ENCODE measurements around the gene TMEM11. TPM values are rescaled to one million over a fixed set of nuclear protein-coding genes. Genes with fewer than 3 reads are reported as not detected.

The TMEM11 gene
- total and polyA plus RNA-seq, 2 experiments from 2014 or later = 29.4 to 66.5 TPM

- Histone ChIP-seq H3K9me3 (ENCODE audit: low read depth) (no peaks in the 10 kb centered on the region), H3K9ac (peak overlapping the region; percentile 68; the same call in 1 of the 2 replicates), H4K20me1 (ENCODE audit: insufficient read depth) (no peaks in the 10 kb centered on the region), H3K4me1 (ENCODE audit: insufficient read depth) (no peaks in the 10 kb centered on the region), H3K9me2 (ENCODE audit: insufficient read depth) (no peaks in the 10 kb centered on the region), H2AFZ (no peak overlapping the region), H3K4me3 (0 out of 2 replicates have a peak overlapping the region, but pooled peaks have one; percentile 84), H3K4me2 (ENCODE audit: unreplicated experiment) (peak overlapping the region; percentile 58), H3K36me3 (ENCODE audit: low read depth) (no peaks in the 10 kb centered on the region), H3K27me3 (replicated peaks; ENCODE audit: insufficient read depth) (no peaks in the 10 kb centered on the region), H3F3A (ENCODE audit: insufficient read depth) (no peaks in the 10 kb centered on the region), H3K79me2 (ENCODE audit: insufficient read depth) (0 out of 2 replicates have a peak, but pooled peaks cover 5% of the 10 kb centered on the region), H3K27ac (no peak overlapping the region)
- DNase-seq = peak; percentile 36
- TF ChIP-seq EZH2 (IDR thresholded peaks at IDR 0.05; ENCODE audit: insufficient read depth, poor library complexity, severe bottlenecking) (no peak), EZH2phosphoT487 (IDR thresholded peaks at IDR 0.05; ENCODE audit: insufficient read depth, low read depth) (no peak)
- in situ Hi-C loops (cut with MboI) = no loop called here
- WGBS, 2 experiments (ENCODE audit: low coverage in 1 of 2, low lambda C conversion rate in 2 of 2, missing lambda C conversion rate in 2 of 2) = 46 to 52% methylated on average over 15 of the region's 15 CpGs
Observed at GRCh38 chr17:21251337-21252010, 37.5 kb upstream of the TMEM11 start.

DNA sequence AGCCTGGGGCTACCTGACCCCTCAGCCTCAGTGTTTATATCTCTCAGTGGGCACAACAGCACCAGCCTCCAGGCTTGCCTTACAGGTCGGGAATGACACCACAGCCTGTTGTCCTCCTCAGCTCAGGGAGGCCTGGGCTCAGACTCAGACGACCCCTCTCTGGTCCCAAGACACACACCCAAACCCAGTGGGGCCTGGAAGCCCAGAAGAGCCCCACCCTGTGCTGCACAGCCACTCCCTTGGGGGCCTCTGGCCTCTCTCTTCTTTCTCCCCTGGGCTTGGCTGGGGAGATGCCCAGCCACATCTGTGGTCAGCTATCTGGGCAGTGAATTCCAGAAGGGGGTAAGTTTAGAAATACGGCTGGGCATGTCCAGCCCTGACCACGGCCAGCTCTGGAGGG lies 36.9 kb upstream of the TMEM11 start:
- 26 to 30% methylated on average over 3 to 4 of the region's 4 CpGs for WGBS, 2 experiments (ENCODE audit: low coverage in 1 of 2, low lambda C conversion rate in 2 of 2, missing lambda C conversion rate in 2 of 2)
- Histone ChIP-seq H3K4me1 (ENCODE audit: insufficient read depth) (no peaks in the 10 kb centered on the region), H3K79me2 (ENCODE audit: insufficient read depth) (0 out of 2 replicates have a peak, but pooled peaks cover 5% of the 10 kb centered on the region), H4K20me1 (ENCODE audit: insufficient read depth) (no peaks in the 10 kb centered on the region), H3K27me3 (replicated peaks; ENCODE audit: insufficient read depth) (no peaks in the 10 kb centered on the region), H3K9ac (no peak overlapping the region), H3K27ac (no peak overlapping the region), H3K4me2 (ENCODE audit: unreplicated experiment) (no peak overlapping the region), H3K4me3 (no peak overlapping the region), H3K9me2 (ENCODE audit: insufficient read depth) (no peaks in the 10 kb centered on the region), H3K36me3 (ENCODE audit: low read depth) (no peaks in the 10 kb centered on the region), H3K9me3 (ENCODE audit: low read depth) (no peaks in the 10 kb centered on the region), H2AFZ (no peak overlapping the region), H3F3A (ENCODE audit: insufficient read depth) (no peaks in the 10 kb centered on the region)
- TF ChIP-seq EZH2 (IDR thresholded peaks at IDR 0.05; ENCODE audit: insufficient read depth, poor library complexity, severe bottlenecking) (no peak), EZH2phosphoT487 (IDR thresholded peaks at IDR 0.05; ENCODE audit: insufficient read depth, low read depth) (no peak)
- DNase-seq = no peak
- in situ Hi-C loops (cut with MboI) = no loop called here

DNA sequence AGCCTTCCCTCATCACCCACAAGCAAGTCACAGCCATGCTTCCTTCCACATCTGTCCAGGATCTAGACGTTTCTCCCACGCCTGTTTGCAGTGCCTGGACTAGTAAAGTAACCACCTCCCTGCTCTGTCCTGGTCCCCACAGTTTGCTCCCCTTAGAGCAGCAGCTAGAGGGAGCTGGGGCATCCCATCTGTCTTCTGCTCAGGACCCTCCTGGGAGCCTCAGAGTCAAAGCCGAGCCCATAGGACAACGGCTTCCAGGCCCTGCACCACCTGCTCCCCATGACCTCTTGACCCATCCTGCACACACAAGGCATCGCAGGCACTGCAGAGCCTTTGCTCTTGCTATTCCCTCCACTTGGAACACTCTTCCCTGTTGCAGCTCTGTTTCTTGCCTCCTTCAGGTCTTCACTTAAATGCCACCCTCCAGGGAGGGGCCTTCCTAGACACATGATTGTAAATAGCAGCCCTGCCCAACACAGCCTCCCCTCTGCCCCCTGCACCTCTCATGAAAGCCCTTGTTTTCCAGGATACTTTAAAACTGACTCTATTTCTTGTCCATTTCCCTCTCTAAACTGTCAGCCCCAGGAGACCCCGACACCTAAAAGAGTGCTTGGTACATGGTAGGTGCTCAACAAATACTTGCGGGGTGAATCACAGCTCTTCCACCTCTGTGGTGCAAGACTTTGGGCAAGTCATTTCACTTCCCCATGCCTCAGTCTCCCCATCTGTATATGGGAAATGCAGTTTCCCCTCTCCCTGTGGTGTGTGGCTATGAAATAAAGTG lies 36.2 kb upstream of the TMEM11 start:
- Histone ChIP-seq H3K79me2 (ENCODE audit: insufficient read depth) (0 out of 2 replicates have a peak, but pooled peaks cover 5% of the 10 kb centered on the region), H3K27ac (no peak overlapping the region), H3K27me3 (replicated peaks; ENCODE audit: insufficient read depth) (no peaks in the 10 kb centered on the region), H4K20me1 (ENCODE audit: insufficient read depth) (no peaks in the 10 kb centered on the region), H3K36me3 (ENCODE audit: low read depth) (no peaks in the 10 kb centered on the region), H2AFZ (no peak overlapping the region), H3K4me3 (no peak overlapping the region), H3K4me1 (ENCODE audit: insufficient read depth) (no peaks in the 10 kb centered on the region), H3K9me3 (ENCODE audit: low read depth) (no peaks in the 10 kb centered on the region), H3K9me2 (ENCODE audit: insufficient read depth) (no peaks in the 10 kb centered on the region), H3K9ac (no peak overlapping the region), H3F3A (ENCODE audit: insufficient read depth) (no peaks in the 10 kb centered on the region), H3K4me2 (ENCODE audit: unreplicated experiment) (no peak overlapping the region)
- TF ChIP-seq EZH2 (IDR thresholded peaks at IDR 0.05; ENCODE audit: insufficient read depth, poor library complexity, severe bottlenecking) (no peak), EZH2phosphoT487 (IDR thresholded peaks at IDR 0.05; ENCODE audit: insufficient read depth, low read depth) (no peak)
- in situ Hi-C loops (cut with MboI) = no loop called here
- 69 to 72% methylated on average over 7 of the region's 7 CpGs for whole genome bisulfite sequencing, 2 experiments (ENCODE audit: low coverage in 1 of 2, low lambda C conversion rate in 2 of 2, missing lambda C conversion rate in 2 of 2)
- DNase-seq = no peak

DNA sequence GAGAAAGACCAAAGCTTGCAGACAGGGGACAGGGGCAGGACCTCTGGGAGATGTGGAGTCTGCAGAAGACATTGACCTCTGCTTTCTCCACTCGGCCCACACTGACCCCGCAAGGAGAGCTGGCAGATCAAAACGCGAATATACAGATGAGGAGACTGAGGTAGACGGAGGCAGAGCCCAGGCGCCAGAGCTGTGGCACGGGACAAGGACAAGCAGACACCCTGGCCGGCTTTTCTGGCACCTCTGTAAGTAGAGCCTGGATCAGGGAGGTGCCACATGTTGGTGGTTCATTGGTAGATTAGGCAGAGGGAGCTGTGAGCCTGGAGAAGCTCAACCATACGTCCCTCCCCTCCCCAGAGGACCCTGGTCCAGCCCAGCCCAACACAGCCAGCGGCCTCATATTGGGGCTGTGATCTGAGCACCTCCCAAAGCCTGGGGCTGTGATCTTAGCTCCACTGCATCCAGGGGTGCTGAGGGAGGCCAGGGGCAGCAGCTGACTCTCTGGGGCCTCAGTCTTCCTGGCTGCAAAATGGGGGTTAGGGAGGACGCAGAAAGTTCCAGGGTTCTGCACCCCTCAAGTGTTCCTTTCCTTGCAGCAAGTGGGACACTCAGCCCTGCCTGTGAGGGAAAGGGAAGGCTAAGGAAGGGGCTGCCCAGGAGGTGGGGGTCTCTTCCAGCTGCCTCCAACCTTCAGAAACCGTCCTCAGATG lies 35.3 kb upstream of the TMEM11 start:
- in situ Hi-C loops (cut with MboI) = no loop called here
- no peak for TF ChIP-seq EZH2phosphoT487 (IDR thresholded peaks at IDR 0.05; ENCODE audit: insufficient read depth, low read depth)
- no peak for TF ChIP-seq EZH2 (IDR thresholded peaks at IDR 0.05; ENCODE audit: insufficient read depth, poor library complexity, severe bottlenecking)
- Histone ChIP-seq H3F3A (ENCODE audit: insufficient read depth) (no peaks in the 10 kb centered on the region), H3K9ac (no peak overlapping the region), H4K20me1 (ENCODE audit: insufficient read depth) (no peaks in the 10 kb centered on the region), H3K9me3 (ENCODE audit: low read depth) (no peaks in the 10 kb centered on the region), H2AFZ (no peak overlapping the region), H3K9me2 (ENCODE audit: insufficient read depth) (no peaks in the 10 kb centered on the region), H3K36me3 (ENCODE audit: low read depth) (no peaks in the 10 kb centered on the region), H3K4me3 (no peak overlapping the region), H3K4me1 (ENCODE audit: insufficient read depth) (no peaks in the 10 kb centered on the region), H3K27ac (no peak overlapping the region), H3K27me3 (replicated peaks; ENCODE audit: insufficient read depth) (no peaks in the 10 kb centered on the region), H3K79me2 (ENCODE audit: insufficient read depth) (0 out of 2 replicates have a peak, but pooled peaks cover 5% of the 10 kb centered on the region), H3K4me2 (ENCODE audit: unreplicated experiment) (no peak overlapping the region)
- 65 to 66% methylated on average over 12 of the region's 12 CpGs for WGBS, 2 experiments (ENCODE audit: low coverage in 1 of 2, low lambda C conversion rate in 2 of 2, missing lambda C conversion rate in 2 of 2)
- DNase-seq = no peak

Data from GM23248 (cell line).